GM19043 (cell line): ENCODE measurements around the gene TMPRSS11B.
"Not testable (repeated sequence)": the region's sequence is repeated elsewhere in the genome, so short reads cannot be mapped to it uniquely, and the experiment has no call there.

Source experiments
- ATAC-seq: cut with Tn5 transposase; IDR thresholded peaks from one replicate; pipeline ENCODE4 v1.9.1; 2021; ENCODE audit warnings: low read depth; ENCODE audit not compliant: unreplicated experiment

TMPRSS11B gene

DNA sequence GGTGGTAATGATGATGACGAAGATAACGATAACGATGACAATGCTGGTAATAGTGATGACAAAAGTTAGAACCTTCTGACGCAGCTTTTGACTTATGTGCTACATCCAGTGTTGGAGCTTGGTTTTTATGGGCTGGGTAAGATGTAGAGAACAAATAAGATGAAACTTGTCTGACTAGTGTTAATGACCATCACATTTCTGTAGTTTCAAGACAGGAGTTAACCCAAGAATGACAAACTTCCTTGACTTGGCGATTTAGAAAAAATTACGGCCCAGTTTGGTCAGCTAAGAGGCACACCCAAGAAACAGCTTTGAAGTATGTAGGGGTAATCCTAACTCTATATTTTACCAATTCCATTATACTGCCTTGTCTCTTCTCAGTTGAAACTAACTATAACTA is at the start of gene TMPRSS11B:
Gene TMPRSS11B (minus strand): TSS at position 101 of the 400 bp plus-strand sequence. CDS start 136 bp downstream, outside the sequence.
- no peak for ATAC-seq

- no peak for ATAC-seq
Measured at GRCh38 chr4:68291256-68291655, 45.8 kb upstream of the TMPRSS11B start.

DNA sequence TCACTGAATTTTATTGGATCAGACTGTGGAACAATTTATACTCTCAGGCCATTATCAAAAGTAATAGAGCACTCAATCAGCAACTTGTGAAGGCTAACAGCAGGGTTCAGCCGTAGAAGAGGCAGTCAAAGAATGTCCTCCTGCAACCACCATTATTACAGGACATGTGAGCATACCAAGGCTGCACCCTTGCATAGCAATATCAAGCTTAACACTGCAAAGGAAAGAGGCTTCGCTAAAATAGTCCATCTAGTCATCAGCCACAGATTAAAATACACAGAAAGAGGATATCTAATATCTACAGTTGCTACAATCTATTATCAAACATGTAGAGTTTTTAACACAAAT is 42.9 kb upstream of the TMPRSS11B start:
- ATAC-seq, result no peak

GRCh38 chr4:68287704-68288392 is 42.4 kb upstream of the TMPRSS11B start:
- ATAC-seq, result no peak

GRCh38 chr4:68283714-68284113 is 38.2 kb upstream of the TMPRSS11B start:
- no peak for ATAC-seq

DNA sequence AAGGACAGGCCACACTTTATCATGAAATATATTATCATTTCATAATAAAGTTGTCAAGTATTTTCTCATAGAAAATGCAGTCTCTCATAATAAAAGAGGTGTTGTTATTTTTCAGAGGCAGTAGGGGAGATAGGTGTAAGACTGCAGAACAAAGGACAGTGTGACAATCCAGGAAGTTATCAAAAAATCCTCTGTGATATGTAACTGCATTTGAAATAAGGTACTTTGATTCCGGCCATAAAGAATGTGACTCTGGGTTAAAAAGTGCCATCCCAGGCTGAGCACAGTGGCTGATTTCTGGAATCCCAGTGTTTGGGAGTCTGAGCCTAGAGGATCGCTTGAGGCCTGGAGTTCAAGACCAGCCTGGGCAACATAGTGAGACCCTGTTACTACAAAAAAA is 37.6 kb upstream of the TMPRSS11B start:
- no peak for ATAC-seq

DNA sequence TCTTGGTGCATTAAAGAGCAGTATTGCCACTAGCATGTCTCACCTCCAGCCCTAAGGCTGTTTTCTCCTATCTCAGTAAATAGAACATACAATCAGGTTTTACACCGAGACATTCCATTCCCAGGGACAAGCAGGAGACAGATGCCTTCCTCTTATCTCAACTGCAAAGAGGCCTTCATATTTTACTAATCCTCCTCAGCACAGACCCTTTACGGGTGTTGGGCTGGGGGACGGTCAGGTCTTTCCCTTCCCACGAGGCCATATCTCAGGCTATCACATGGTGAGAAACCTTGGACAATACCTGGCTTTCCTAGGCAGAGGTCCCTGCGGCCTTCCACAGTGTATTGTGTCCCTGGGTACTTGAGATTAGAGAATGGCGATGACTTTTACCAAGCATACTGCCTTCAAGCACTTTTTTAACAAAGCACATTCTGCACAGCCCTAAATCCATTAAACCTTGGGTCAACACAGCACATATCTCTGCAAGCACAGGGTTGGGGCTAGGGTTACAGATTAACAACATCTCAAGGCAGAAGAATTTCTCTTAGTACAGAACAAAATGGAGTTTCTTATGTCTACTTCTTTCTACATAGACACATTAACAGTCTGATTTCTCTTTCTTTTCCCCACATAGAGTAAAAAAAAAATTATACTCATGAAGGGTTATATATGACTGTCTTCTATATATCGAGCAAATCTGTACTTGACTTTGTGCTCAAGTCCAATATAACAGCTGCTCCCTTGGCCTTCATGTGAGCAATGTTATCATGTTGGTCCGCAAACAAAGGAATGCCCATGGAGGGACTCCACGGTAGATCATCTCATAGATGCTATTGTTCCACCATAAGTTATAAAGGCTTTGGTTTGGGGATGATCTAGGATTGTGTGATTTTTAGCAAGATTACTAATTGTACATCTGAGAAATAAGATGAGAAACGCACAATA is 36.6 kb upstream of the TMPRSS11B start:
- ATAC-seq, result not testable (repeated sequence)

DNA sequence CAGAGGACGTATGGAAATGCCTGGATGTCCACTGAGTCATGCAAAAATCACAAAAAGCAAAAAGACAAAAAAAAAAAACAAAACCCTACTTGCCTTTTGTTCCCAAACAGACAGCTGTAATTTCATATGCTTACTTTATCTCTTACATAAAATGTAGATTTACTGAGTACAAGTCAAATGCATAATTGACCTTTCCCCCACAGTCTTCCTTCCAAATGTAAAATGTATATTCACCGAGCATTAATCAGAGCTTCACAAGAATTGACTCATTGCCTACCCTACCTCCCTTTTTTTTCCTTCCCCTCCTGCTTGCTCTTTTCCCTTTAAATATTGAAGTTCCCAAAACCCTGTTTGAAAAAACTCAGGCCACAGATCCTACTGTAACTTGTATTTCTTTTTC is 32.5 kb upstream of the TMPRSS11B start:
- no peak for ATAC-seq

DNA sequence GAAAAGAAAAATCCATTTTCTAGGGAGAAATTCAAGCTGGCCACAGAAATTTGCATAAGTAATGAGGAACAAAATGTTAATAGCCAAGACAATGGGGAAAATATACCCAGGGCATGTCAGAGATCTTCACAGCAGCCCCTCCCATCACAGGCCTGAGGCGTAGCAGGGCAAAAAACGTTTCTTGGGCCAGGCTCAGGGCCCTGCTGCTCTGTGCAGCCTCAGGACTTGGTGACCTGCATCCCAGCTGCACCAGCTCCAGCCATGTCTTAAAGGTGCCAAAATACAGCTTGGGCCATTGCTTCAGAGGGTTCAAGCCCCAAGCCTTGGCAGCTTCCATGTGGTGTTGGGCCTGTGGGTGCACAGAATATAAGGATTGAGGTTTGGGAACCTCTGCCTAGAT is 32.1 kb upstream of the TMPRSS11B start:
- no peak for ATAC-seq

DNA sequence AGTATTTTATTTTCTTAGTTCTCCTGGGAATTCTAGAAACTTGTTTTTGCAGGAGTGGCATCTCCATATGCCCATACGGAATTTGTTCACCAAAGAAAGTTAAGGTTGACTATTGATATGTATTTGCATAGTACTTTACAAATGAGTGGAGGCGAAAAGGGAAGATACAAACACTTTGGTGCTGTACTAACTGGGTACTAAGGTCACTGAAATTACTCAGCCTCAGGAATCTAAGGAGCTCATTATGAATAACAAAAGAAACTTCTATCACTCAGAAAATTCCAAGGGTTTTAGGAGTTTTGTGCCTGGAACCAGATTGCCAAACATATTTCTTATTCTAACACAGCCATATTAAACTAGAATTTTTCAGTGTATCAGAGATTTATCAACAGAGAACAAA is 27.4 kb upstream of the TMPRSS11B start:
- no peak for ATAC-seq

GRCh38 chr4:68272380-68272779 is 26.9 kb upstream of the TMPRSS11B start:
- ATAC-seq, result peak; percentile 47

DNA sequence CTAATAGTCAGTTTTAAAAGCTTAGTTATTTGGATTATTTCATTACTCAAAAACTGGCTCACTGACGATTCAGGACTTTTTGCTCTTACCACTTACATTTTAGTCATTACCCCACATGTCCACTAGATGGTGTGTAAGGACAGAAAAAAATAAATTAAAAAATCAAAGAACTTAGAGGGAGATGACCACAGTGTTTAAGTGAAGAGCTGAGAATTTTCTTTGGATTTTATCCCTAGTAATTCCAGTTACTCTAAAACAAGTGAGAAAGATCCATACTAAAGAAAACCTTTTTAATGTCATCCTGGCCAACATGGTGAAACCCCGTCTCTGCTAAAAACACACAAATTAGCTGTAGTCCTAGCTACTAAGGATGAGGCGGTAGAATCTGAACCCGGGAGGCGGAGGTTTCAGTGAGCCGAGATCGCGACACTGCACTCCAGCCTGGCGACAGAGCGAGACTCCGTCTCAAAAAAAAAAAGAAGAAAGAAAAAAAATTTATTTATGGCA is 26.4 kb upstream of the TMPRSS11B start:
- peak; percentile 61 for ATAC-seq

DNA sequence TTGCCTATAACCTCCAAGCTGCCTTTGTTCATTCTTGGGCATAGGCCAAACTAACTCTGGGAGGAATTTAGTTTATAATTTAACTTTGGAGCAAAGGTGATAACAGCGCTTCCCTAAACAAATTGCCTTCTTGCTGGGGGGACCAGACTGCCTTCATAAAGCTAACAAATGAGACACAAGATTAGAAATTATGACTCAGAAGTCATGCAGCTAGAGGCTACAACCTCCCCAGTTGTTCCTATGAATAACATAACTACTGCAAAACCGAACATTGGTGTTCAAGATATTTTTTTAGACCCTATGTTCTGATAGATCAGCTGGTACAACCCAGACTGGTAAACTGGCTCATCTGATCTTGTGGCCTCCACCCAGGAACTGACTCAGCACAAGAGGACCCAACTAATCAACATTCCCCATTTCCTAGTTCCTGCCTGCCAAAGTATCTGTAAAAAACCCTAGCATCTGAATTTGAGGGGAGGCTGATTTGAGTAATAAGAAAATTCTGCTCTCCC is 22.0 kb upstream of the TMPRSS11B start:
- ATAC-seq, result no peak

GRCh38 chr4:68264875-68265565 is 19.5 kb upstream of the TMPRSS11B start:
- ATAC-seq, result no peak

DNA sequence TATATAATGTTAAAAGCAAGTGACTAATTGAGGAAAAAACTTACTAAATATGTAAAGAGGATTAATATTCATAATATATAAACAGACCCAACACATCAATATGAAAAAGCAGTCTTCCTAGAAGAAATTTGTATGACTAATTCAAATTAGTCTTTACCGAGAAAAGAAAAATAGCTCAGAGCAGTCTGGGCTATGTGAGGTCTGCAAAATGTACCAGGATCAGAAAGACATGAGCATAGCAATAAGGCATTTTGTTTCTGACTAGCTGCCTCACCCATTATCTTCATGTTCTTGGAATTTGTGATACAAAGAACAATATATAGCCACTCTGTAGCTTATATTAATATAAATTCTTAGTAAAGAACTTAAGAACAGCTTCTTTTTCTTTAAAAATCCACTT is 13.7 kb upstream of the TMPRSS11B start:
- ATAC-seq, result no peak

- no peak for ATAC-seq
Measured at GRCh38 chr4:68257719-68258118, 12.2 kb upstream of the TMPRSS11B start.

- no peak for ATAC-seq
Measured at GRCh38 chr4:68256284-68256683, 10.8 kb upstream of the TMPRSS11B start.

DNA sequence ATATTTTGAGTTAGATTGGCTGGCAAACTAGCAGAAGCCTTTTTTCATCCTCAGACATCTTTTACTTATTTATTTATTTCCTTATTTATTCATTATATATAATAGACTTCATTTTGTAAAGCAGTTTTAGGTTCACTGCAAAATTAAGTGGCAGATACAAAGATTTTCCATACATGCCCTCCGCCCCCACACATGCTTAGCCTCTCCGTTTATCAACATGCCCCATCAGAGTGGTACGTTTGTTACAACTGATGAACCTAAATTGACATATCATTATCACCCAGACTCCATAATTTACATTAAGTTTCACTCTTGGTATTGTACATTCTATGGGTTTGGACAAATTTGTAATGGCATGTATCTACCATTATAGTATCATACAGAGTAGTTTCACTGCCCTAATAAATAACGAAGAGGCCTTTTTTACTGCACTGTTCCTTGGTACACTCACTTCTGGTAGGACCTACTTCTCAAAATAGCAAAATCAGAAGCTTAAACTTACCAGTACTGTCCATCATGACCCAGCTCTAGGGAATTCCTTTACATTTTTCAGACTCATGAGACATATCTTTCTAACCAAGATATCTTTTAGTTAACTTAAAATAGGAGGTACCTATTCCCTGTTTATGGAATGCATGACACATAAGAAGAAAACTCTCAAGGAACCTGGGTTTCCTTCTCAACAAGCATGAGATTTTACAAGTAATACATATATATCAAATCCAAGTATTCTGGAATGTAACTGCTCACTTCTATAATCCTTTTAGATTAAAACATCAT is 4.8 kb upstream of the TMPRSS11B start:
- ATAC-seq, result no peak

DNA sequence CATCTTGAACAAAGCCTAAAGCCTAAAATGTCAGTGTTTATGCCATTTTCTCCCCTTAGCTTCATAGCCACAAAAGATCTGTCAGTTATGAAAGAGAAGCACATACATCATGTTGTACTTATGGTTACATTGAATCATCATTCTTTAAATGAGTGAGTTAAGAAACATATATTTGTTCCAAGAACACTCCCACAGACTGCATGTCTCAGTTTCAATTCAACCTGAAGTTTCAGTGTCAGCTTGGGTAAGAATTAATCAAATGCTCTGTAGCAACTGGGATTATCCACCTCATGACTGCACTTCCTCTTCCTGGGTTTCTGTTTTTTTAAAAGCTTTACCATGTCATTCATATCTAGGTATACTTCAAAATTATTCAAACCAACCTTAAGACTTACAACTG is 3.9 kb upstream of the TMPRSS11B start:
- peak; percentile 81 for ATAC-seq

- no peak for ATAC-seq
Measured at GRCh38 chr4:68240620-68241019, 4.9 kb downstream of the TMPRSS11B start.
